PC-9 (cell line): ENCODE results near the gene LURAP1L.

Experiments
- EZH2 ChIP-seq: fragments of 200-600 bp; sonication (generic); IDR thresholded peaks from 2 replicates; pipeline ENCODE4 v1.8.0; 2017; ENCODE audit warnings: antibody characterized with exemption, low read depth
- TF ChIP-seq, protein P1 (sequence below): fragments of 200-600 bp; sonication (generic); conservative IDR thresholded peaks from 2 replicates; pipeline ENCODE4 v1.6.1; 2017; ENCODE audit warnings: mixed run types, antibody characterized with exemption, mild to moderate bottlenecking, moderate library complexity

DNA sequence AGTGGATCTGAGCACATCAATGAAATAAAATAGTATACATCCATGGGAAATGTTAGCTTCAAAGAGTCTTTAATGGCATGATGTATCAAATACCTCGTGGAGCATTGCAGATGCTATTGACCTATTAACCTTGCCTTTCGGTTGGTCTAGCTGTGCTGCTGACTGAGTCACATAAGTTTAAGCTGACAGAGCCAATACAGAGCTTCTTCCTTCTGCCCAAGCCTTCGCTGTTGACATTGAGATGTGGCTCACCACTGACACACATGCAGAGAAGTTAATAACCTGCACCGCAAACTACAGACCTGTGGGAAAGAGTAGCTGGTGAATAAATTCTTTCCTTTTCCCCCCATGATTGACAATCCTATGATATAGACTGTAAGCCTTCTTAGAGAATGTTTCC, 78.2 kb downstream of the LURAP1L start:
- TF ChIP-seq, protein P1, sequence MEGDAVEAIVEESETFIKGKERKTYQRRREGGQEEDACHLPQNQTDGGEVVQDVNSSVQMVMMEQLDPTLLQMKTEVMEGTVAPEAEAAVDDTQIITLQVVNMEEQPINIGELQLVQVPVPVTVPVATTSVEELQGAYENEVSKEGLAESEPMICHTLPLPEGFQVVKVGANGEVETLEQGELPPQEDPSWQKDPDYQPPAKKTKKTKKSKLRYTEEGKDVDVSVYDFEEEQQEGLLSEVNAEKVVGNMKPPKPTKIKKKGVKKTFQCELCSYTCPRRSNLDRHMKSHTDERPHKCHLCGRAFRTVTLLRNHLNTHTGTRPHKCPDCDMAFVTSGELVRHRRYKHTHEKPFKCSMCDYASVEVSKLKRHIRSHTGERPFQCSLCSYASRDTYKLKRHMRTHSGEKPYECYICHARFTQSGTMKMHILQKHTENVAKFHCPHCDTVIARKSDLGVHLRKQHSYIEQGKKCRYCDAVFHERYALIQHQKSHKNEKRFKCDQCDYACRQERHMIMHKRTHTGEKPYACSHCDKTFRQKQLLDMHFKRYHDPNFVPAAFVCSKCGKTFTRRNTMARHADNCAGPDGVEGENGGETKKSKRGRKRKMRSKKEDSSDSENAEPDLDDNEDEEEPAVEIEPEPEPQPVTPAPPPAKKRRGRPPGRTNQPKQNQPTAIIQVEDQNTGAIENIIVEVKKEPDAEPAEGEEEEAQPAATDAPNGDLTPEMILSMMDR: no peak
- TF ChIP-seq EZH2: no peak
